ENCODE results near the gene GANAB.
"Not testable (repeated sequence)": the region's sequence is repeated elsewhere in the genome, so short reads cannot be mapped to it uniquely, and the experiment has no call there.

Gene GANAB

DNA sequence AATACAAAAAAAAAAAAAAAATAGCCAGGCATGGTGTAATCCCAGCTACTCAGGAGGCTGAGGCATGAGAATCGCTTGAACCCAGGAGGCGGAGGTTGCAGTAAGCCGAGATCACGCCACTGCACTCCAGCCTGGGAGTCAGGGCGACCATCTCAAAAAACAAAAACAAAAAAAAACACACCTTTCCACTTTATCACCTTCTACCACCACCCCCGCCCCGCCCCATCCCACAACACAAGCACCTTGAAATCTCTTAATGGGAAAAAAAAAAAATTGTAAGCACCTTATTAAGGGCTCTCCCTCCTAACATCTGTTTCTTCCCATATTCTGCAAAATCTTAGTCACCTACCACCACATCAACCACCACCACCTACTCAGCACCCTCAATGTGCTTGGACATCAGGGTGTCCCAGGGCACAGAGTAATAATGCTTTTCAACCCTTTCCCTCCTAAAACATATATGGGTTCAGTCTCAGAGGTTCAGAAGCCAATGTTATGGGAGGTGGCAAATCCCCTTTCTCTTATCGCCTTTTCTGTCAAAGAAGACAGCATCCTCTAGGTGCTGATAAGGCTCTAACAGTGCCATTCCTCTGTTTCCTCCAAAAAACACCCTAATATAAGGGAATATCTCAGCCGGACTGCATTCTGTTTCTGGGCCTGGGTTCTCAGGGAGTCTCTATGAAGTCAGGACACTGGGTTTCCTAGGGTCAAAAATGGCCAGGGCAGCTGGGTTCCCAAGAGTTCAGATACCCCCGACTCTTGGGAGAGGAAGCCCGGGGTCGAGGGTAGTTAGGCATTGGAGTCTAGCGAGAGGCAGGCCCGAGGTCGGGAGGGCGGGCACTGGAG is 6.0 kb upstream of the GANAB start:
- no peak for DNase-seq (ENCODE audit: low spot score)
- TF ChIP-seq, protein P1, sequence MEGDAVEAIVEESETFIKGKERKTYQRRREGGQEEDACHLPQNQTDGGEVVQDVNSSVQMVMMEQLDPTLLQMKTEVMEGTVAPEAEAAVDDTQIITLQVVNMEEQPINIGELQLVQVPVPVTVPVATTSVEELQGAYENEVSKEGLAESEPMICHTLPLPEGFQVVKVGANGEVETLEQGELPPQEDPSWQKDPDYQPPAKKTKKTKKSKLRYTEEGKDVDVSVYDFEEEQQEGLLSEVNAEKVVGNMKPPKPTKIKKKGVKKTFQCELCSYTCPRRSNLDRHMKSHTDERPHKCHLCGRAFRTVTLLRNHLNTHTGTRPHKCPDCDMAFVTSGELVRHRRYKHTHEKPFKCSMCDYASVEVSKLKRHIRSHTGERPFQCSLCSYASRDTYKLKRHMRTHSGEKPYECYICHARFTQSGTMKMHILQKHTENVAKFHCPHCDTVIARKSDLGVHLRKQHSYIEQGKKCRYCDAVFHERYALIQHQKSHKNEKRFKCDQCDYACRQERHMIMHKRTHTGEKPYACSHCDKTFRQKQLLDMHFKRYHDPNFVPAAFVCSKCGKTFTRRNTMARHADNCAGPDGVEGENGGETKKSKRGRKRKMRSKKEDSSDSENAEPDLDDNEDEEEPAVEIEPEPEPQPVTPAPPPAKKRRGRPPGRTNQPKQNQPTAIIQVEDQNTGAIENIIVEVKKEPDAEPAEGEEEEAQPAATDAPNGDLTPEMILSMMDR (IDR thresholded peaks at IDR 0.05; ENCODE audit: extremely low read depth, insufficient read depth, missing control alignments): no peak
- in situ Hi-C loops (cut with MboI; ENCODE audit: low pct_unique_long_range_greater_than_20kb, low sequenced_read_pairs, unreplicated experiment): no loop called here

DNA sequence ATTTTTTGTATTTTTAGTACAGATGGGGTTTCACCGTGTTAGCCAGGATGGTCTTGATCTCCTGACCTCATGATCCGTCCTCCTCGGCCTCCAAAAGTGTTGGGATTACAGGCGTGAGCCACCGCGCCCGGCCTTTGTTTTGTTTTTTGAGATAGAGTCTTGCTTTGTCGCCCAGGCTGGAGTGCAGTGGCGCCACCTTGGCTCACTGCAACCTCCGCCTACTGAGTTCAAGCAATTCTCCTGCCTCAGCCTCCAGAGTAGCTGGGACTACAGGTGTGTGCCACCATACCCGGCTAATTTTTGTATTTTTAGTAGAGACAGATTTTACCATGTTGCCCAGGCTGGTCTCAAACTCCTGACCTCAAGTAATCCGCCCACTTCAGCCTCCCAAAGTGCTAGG is 3.9 kb upstream of the GANAB start:
- in situ Hi-C loops (cut with MboI; ENCODE audit: low pct_unique_long_range_greater_than_20kb, low sequenced_read_pairs, unreplicated experiment); DNase-seq (ENCODE audit: low spot score): not testable (repeated sequence)

DNA sequence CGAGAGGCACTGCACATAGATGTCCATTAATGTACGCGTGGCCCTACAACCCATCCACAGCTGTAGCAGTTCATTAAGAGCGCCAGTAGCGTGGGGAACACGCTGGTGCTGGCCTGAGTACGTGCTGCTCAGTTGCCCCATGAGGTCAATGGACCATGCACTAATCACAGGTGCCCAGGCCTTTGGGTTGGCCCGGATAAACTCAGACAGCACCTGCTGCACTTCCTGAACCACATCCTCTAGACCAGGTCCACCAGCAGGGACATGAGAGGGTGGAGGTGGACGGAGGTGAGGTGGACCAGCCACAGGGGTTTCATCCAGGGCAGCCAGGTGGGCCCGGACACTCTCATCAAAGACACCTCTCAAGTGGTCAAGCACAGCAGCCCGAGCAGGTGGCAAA is 3.1 kb upstream of the GANAB start:
- in situ Hi-C loops (cut with MboI; ENCODE audit: low pct_unique_long_range_greater_than_20kb, low sequenced_read_pairs, unreplicated experiment): no loop called here
- TF ChIP-seq, protein P1 (IDR thresholded peaks at IDR 0.05; ENCODE audit: extremely low read depth, insufficient read depth, missing control alignments): no peak
- no peak for DNase-seq (ENCODE audit: low spot score)

DNA sequence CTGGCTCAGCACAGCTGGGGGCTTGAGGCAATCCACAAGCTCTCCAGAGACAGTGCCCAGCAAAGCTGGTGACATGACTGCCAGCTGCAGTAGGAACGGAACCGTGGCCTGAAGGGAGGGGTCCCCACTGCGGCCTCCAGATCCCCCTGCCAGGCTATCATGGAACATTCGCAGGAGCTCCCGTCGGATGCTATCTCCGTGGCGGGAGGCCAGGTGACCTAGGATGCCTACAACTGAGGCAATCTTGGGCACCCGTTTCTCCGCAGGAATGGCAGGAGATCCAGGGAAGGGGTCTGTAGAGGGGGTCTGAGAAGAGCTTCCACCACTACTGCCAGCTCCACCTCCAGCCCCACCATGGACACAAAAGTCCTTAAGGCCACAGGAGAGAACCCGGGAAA is 2.6 kb upstream of the GANAB start:
- TF ChIP-seq, protein P1 (IDR thresholded peaks at IDR 0.05; ENCODE audit: extremely low read depth, insufficient read depth, missing control alignments): no peak
- in situ Hi-C loops (cut with MboI; ENCODE audit: low pct_unique_long_range_greater_than_20kb, low sequenced_read_pairs, unreplicated experiment): no loop called here
- no peak for DNase-seq (ENCODE audit: low spot score)

DNA sequence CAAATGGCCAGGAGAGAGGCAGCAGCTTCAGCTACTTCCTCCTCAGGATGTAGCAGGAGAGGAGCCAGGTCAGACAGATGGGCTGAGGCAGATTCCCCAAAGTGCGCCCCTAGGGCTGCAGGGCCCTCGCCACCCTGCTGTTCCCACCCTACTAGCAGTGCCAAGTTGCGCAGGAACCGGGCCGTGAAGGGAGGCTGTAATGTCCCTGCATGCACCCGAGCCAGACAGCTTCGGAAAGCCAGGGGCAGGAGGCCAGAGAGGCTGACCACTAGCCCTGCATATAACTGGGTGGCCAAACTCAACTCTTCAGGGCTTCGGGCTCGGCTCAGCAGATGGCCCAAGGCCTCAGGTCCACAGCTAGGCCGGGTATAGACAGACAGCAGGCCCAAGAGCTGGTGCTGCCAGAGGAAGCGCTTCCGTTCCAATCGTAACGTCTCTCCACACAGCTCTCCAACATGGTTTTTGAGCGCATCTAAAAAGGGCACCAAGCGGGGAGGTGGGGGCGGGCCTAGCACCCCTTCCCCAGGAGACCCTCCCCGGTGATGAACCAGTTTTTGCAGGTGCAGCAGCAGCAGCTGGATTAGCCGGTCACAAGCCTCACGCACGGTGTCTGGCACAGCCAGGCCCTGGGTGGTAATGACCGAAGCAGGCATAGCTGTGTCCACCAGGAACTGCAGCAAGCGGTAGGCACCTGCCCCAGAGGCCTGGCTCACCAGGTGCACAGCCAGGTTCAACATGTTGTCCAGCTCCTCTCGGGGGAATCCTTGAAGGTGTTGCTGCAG is 2.0 kb upstream of the GANAB start:
- in situ Hi-C loops (cut with MboI; ENCODE audit: low pct_unique_long_range_greater_than_20kb, low sequenced_read_pairs, unreplicated experiment): no loop called here

DNA sequence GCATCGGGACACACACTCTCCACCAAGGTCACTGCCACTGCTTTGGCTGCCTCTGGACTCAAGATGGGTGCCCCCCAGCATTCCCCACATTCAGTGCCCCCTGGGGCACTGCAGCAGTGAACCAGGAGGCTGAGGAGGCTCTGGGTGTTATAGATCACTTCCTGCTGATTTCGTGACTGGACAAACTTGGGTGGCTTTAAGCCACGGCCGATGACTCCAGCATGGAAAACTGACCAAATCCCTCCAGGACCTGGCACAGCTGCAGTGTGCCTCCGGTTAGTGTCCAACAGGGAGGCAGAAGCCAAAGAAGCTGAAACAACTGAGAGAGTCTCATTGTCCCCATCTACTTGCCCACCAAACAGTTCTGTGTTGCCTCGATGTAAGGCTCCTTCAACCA is 1.2 kb upstream of the GANAB start:
- DNase-seq (ENCODE audit: low spot score): no peak
- in situ Hi-C loops (cut with MboI; ENCODE audit: low pct_unique_long_range_greater_than_20kb, low sequenced_read_pairs, unreplicated experiment): no loop called here
- TF ChIP-seq, protein P1 (IDR thresholded peaks at IDR 0.05; ENCODE audit: extremely low read depth, insufficient read depth, missing control alignments): no peak

More for the DNA sequence above, 2.0 kb upstream of the GANAB start:
- TF ChIP-seq, protein P1 (IDR thresholded peaks at IDR 0.05; ENCODE audit: extremely low read depth, insufficient read depth, missing control alignments): no peak
- no peak for DNase-seq (ENCODE audit: low spot score)
